Tibial nerve (tissue), 4 donors: Measurements from ENCODE around the gene MT1E. TPM values are rescaled to one million over a fixed set of nuclear protein-coding genes. Genes with fewer than 3 reads are reported as not detected.
A peak's percentile ranks its signal among the peaks of the same experiment; 100 is the strongest.

Experiments
- DNase-seq, 2 donors: peaks; one replicate each; pipeline ENCODE4 v3.0.0-alpha.2; 2019; ENCODE audit warnings: low spot score in 2 of 2
- H3K27ac ChIP-seq, 4 donors: fragments of 200-600 bp; sonication (generic) in 3 of 4; one replicate each; pipeline ENCODE4 v1.5.1; 2017 to 2019; ENCODE audit warnings: mild to moderate bottlenecking in 1 of 4
- H3K27me3 ChIP-seq, 2 donors: fragments of 200-600 bp; sonication (generic) in 1 of 2; one replicate each; pipeline versions ENCODE4 v1.5.1 to v1.6.0; 2017 to 2019
- H3K36me3 ChIP-seq, 3 donors: fragments of 200-600 bp; sonication (generic); one replicate each; pipeline ENCODE4 v1.5.1; 2018 to 2019
- H3K4me1 ChIP-seq, 4 donors: fragments of 200-600 bp; sonication (generic) in 3 of 4; one replicate each; pipeline ENCODE4 v1.5.1; 2017 to 2019
- H3K4me3 ChIP-seq, 4 donors: fragments of 200-600 bp; sonication (generic) in 3 of 4; one replicate each; pipeline ENCODE4 v1.5.1; 2017 to 2019; ENCODE audit warnings: mild to moderate bottlenecking in 1 of 4, moderate library complexity in 1 of 4
- H3K9me3 ChIP-seq, 4 donors: fragments of 200-600 bp; sonication (generic) in 3 of 4; one replicate each; pipeline ENCODE4 v1.5.1; 2017 to 2019
- EP300 ChIP-seq, 2 donors: sonication (generic); formaldehyde crosslinking; IDR thresholded peaks; one replicate each; pipeline ENCODE4 v1.6.1; 2017; ENCODE audit warnings: antibody characterized with exemption in 2 of 2, mild to moderate bottlenecking in 1 of 2
- POLR2A ChIP-seq, 2 donors: fragments of 450-650 bp; IDR thresholded peaks; one replicate each; pipeline ENCODE4 v1.6.1; 2017; ENCODE audit warnings: antibody characterized with exemption in 2 of 2, mild to moderate bottlenecking in 2 of 2, moderate library complexity in 2 of 2
- WGBS, 2 donors: methylation state at CpG; one replicate each; pipeline ENCODE4 v1.1.5; 2018; 5-methylcytosine and 5-hydroxymethylcytosine counted together
- total RNA-seq, 4 donors: library from RNA; depleted of rRNA; stranded (reverse); fragments of >200 nt; gene quantifications; one replicate each; pipeline ENCODE4 v1.1.0, GENCODE V29; 2016
- TF ChIP-seq, protein P1 (sequence below), 5 experiments: fragments of 200-600 bp in 3 of 5; fragments of 450-650 bp in 2 of 5; sonication (generic) in 3 of 5; IDR thresholded peaks; one replicate each; pipeline ENCODE4 v1.5.1; 2016 to 2019; ENCODE audit warnings: antibody characterized with exemption in 5 of 5, mild to moderate bottlenecking in 3 of 5, moderate library complexity in 2 of 5

Gene MT1E
- total RNA-seq, 4 donors from 2014 or later, result 229 to 1,068 (median 290) TPM

DNA sequence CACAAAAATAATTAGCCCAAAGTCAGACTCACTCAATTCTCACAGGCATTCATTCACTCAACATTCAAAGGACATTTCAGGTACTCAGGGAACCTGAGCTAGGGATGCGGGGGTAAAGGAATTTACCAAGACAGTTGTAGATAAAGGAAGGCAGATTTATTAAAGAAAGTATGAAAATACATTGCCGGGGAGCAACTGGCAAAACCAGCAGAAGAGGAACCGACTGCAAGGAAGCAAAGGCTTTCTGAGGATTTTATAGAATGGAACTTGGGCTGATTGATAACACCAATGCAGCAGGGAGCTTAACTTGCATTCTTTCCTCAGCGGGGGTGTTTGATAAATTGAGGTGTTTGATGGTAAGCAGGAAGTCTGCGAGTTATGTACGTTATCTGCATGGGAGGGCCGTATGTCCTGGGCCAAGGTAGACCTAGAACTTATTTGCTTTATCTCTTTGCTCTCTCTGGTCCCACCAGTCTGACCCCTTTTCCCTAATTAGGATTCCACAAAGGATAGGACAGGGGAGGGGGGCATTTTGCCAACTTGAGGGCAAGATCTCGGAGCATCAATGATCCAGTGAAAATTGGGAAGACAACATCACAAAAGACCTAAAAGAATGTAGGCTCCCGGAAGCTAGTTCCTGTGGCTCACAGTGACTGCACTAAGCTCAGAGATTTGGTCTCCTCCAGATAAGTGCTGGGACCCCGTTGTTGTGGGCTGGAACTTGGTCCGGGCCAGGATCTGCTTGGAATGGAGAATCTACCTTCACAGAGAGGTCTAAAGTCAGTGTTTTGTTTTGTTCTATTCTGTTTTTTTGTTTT is 42.0 kb upstream of the MT1E start:
- no peak for DNase-seq
- Histone ChIP-seq H3K27me3 (peaks cover 0 to 18% of the 10 kb centered on the region in 2 donors), H3K4me3 (no peak overlapping the region), H3K9me3 (no peaks in the 10 kb centered on the region), H3K27ac (no peak overlapping the region), H3K4me1 (no peaks in the 10 kb centered on the region), H3K36me3 (no peaks in the 10 kb centered on the region)
- 75 to 78% methylated on average over 11 of the region's 11 CpGs for WGBS, 2 donors
- TF ChIP-seq POLR2A (IDR thresholded peaks at IDR 0.05) (no peak), EP300 (IDR thresholded peaks at IDR 0.05) (no peak)

DNA sequence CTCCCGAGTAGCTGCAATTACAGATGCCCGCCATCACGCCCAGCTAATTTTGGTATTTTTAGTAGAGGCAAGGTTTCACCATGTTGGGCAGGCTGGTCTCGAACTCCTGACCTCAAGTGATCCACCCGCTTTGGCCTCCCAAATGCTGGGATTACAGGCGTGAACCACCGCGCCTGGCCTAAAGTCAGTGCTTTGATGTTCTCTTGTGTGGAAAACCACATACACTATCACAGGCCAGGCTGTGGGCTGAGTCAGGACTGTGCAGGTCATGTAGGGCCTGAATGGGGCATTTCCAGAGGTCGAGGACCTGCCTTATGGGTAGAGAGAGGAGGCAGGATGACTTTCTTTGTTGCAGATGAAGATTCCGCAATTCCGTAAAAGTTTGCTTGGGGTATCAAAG is 41.3 kb upstream of the MT1E start:
- Histone ChIP-seq H3K4me3 (no peak overlapping the region), H3K27ac (no peak overlapping the region), H3K27me3 (peaks cover 0 to 22% of the 10 kb centered on the region in 2 donors), H3K4me1 (peaks cover 0 to 6% (median 2%) of the 10 kb centered on the region in 4 donors), H3K9me3 (no peaks in the 10 kb centered on the region), H3K36me3 (no peaks in the 10 kb centered on the region)
- TF ChIP-seq EP300 (IDR thresholded peaks at IDR 0.05) (no peak), POLR2A (IDR thresholded peaks at IDR 0.05) (no peak)
- TF ChIP-seq, protein P1, sequence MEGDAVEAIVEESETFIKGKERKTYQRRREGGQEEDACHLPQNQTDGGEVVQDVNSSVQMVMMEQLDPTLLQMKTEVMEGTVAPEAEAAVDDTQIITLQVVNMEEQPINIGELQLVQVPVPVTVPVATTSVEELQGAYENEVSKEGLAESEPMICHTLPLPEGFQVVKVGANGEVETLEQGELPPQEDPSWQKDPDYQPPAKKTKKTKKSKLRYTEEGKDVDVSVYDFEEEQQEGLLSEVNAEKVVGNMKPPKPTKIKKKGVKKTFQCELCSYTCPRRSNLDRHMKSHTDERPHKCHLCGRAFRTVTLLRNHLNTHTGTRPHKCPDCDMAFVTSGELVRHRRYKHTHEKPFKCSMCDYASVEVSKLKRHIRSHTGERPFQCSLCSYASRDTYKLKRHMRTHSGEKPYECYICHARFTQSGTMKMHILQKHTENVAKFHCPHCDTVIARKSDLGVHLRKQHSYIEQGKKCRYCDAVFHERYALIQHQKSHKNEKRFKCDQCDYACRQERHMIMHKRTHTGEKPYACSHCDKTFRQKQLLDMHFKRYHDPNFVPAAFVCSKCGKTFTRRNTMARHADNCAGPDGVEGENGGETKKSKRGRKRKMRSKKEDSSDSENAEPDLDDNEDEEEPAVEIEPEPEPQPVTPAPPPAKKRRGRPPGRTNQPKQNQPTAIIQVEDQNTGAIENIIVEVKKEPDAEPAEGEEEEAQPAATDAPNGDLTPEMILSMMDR (IDR thresholded peaks at IDR 0.05), result no peak
- DNase-seq, result no peak
- 84 to 93% methylated on average over 11 of the region's 11 CpGs for WGBS, 2 donors

DNA sequence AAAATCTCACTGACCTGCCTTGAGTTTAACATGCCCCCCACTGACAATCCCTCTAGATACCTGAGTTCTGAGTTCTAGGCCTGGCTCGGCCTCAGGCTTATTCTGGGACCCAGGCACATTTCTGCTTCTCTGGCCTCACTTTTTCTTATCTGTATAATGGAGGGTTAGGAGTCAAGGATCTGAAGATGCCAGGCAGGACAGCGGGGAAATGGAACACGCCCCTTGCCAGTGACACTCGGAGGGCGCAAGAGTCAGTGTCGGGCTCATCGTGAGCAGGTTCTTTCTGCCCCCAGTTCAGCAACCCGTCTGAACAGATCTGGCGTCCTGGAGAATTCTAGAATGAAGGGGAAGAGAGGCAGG is 36.8 kb upstream of the MT1E start:
- TF ChIP-seq EP300 (IDR thresholded peaks at IDR 0.05), result no peak
- TF ChIP-seq, protein P1 (IDR thresholded peaks at IDR 0.05), result no peak
- no peak for TF ChIP-seq POLR2A (IDR thresholded peaks at IDR 0.05)
- peak overlapping the region; percentile 33 to 65 (median 36) for H3K4me3 ChIP-seq
- H3K4me1 ChIP-seq, result peaks cover 0 to 22% (median 4%) of the 10 kb centered on the region in 4 donors
- no peaks in the 10 kb centered on the region for H3K36me3 ChIP-seq
- H3K27me3 ChIP-seq, result peaks cover 0 to 26% of the 10 kb centered on the region in 2 donors
- peak overlapping the region; percentile 61 to 87 (median 68) for H3K27ac ChIP-seq
- 30 to 42% methylated on average over 9 of the region's 9 CpGs for WGBS, 2 donors
- no peak for DNase-seq
- no peaks in the 10 kb centered on the region for H3K9me3 ChIP-seq

DNA sequence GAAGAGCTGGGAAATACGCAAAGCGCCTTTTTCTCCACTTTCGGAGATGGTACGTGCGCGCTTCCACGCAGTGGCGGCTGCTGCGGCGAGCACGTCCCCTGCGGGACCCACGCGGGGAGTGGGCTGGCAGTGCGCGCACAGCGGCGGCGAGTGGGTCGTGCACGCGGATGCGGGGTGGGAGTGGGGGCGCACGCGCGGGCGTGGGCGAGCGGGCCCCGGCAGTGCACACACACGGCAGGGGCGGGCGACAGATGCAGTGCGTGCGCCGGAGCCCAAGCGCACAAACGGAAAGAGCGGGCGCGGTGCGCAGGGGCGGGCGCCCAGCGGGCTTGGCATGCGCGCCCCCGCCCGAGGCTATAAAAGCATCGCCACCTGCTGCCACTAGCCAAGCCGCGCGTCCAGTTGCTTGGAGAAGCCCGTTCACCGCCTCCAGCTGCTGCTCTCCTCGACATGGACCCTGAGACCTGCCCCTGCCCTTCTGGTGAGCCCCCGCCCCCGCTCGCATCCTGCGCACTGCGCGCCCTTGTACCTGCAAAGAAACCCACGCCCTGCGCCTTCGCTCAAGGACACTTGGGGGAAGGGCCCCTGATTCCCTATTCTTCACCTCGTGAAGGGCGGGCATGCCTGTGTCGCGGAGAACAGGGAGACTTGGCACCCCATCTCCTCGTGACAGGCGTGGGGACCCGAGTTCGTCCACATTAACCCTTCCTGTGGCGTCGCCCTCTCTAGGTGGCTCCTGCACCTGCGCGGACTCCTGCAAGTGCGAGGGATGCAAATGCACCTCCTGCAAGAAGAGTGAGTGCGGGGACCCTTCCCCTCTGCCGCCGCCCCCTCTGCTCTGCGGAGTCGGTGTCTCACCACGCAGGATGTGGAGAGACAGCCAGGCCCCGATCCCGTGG is 36.2 kb upstream of the MT1E start, which contains the start of gene MT3:
MT3 (plus strand) TSS at position 388 of the 899 bp plus-strand sequence; CDS start at position 451, 63 bp downstream.
- TF ChIP-seq EP300 (IDR thresholded peaks at IDR 0.05) (peak in 1 of 2 donors; percentile 85), POLR2A (IDR thresholded peaks at IDR 0.05) (peak; percentile 60 to 75)
- TF ChIP-seq, protein P1 (IDR thresholded peaks at IDR 0.05), result peak in 1 of 5 experiments; percentile 43
- Histone ChIP-seq H3K27me3 (peaks cover 0 to 26% of the 10 kb centered on the region in 2 donors), H3K27ac (peak within 1 kb of the TSS; percentile 61 to 87 (median 78)), H3K9me3 (no peaks in the 10 kb centered on the region), H3K4me3 (peak within 1 kb of the TSS; percentile 33 to 65 (median 36)), H3K36me3 (no peaks in the 10 kb centered on the region), H3K4me1 (peaks cover 0 to 22% (median 4%) of the 10 kb centered on the region in 4 donors)
- no peak for DNase-seq
- 3 to 7% methylated on average over 47 to 71 of the region's 87 CpGs for WGBS, 2 donors

DNA sequence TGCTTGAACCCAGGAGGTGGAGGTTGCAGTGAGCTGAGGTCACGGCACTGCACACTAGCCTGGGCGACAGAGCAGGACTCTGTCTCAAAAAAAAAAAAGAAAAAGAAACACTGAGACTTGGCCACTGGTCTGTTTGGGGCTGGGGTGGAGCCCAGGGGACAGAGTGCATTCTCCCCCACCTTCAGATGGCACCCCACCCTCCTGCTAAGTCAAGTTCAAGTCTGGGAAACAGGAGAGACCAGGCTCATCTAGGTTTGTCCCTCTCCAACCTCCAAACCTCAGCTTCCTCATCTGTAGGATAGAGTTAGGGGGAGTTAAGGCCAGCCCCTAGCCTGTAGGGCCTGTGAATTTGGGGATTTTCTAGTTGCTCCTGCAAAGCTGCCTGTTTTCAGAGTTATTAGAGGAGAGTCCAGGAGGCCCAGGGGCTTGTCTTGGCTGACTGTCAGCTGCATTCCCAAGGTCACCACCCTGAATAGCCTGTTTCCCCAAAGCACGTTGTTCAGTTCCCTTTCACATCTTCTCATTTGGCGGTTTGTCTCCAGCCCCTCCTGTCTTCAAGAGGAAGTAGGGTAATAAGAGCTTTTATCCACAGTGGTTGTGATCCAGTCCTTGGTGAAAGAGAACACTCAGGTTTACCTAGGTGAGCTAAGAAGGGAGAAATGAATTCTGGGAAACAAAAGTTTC is 34.1 kb upstream of the MT1E start:
- no peak for DNase-seq
- peaks cover 0 to 22% (median 4%) of the 10 kb centered on the region in 4 donors for H3K4me1 ChIP-seq
- TF ChIP-seq, protein P1 (IDR thresholded peaks at IDR 0.05), result no peak
- no peak for TF ChIP-seq EP300 (IDR thresholded peaks at IDR 0.05)
- no peak for TF ChIP-seq POLR2A (IDR thresholded peaks at IDR 0.05)
- no peak overlapping the region for H3K4me3 ChIP-seq
- peaks cover 0 to 26% of the 10 kb centered on the region in 2 donors for H3K27me3 ChIP-seq
- no peaks in the 10 kb centered on the region for H3K9me3 ChIP-seq
- WGBS, 2 donors, result 53% methylated on average over 4 of the region's 4 CpGs
- no peaks in the 10 kb centered on the region for H3K36me3 ChIP-seq
- H3K27ac ChIP-seq, result peak overlapping the region in 1 of 4 donors; percentile 87
